Gastrocnemius medialis (tissue), 4 donors: ENCODE results near the gene KLK8.

Experiments
- POLR2A ChIP-seq, 2 donors: fragments of 450-650 bp; IDR thresholded peaks; one replicate each; pipeline ENCODE4 v1.6.1; 2017; ENCODE audit warnings: antibody characterized with exemption in 2 of 2, mild to moderate bottlenecking in 2 of 2, moderate library complexity in 2 of 2
- TF ChIP-seq, protein P1 (sequence below), 5 experiments: fragments of 450-650 bp in 3 of 5; fragments of 200-600 bp in 2 of 5; sonication (generic) in 2 of 5; IDR thresholded peaks in 4 of 5; conservative IDR thresholded peaks in 1 of 5; 1 replicate in 4 of 5; 2 replicates in 1 of 5; pipeline ENCODE4 v1.5.1; 2016 to 2019; ENCODE audit warnings: antibody characterized with exemption in 5 of 5, mild to moderate bottlenecking in 3 of 5, moderate library complexity in 3 of 5

DNA sequence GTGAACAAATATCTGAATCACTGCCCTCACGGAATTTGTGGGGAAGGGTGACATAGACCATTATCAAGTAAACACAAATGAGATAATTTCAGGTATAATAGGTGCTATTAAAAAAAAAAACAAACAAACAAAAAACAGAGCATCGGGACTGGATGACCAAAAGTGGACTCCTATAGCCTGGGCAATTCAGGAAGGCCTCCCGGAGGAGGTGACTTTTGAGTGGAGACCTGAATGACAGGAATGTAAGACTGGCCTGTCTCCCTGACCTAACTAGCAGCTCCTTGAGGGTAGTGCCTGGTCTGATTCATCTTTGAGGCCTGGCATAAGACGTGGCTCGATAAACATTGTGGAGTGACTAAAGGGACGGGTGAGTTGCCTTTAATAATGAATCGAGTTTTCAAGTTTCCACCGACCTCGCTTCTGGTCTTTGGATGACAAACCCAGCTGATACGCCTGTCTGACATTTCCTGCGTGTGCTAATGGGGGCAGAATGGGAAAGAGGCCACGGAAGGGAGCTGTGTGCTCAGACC, 11.3 kb upstream of the KLK8 start:
- no peak for TF ChIP-seq POLR2A (IDR thresholded peaks at IDR 0.05)
- TF ChIP-seq, protein P1, sequence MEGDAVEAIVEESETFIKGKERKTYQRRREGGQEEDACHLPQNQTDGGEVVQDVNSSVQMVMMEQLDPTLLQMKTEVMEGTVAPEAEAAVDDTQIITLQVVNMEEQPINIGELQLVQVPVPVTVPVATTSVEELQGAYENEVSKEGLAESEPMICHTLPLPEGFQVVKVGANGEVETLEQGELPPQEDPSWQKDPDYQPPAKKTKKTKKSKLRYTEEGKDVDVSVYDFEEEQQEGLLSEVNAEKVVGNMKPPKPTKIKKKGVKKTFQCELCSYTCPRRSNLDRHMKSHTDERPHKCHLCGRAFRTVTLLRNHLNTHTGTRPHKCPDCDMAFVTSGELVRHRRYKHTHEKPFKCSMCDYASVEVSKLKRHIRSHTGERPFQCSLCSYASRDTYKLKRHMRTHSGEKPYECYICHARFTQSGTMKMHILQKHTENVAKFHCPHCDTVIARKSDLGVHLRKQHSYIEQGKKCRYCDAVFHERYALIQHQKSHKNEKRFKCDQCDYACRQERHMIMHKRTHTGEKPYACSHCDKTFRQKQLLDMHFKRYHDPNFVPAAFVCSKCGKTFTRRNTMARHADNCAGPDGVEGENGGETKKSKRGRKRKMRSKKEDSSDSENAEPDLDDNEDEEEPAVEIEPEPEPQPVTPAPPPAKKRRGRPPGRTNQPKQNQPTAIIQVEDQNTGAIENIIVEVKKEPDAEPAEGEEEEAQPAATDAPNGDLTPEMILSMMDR (IDR thresholded peaks at IDR 0.05 in 4 of 5, conservative IDR thresholded peaks at IDR 0.05 in 1 of 5) = no peak
